A204.1 (cell line): Measurements from ENCODE around the gene TBCK.
"Not testable (repeated sequence)": the region's sequence is repeated elsewhere in the genome, so short reads cannot be mapped to it uniquely, and the experiment has no call there.

Source experiments
- FAIRE-seq: peaks from 2 replicates; lab custom pipeline; 2012; peaks lifted over from hg19 to GRCh38; lab: Jason Lieb, UNC

Gene TBCK

GRCh38 chr4:106315968-106316772 lies at the start of gene TBCK, which contains the start of gene AIMP1:
Gene TBCK (minus strand): TSS chr4:106316209. CDS start chr4:106308960, 7,249 bp downstream.
Gene AIMP1 (plus strand): TSS chr4:106316550. CDS start chr4:106325010, 8,460 bp downstream.
- FAIRE-seq, result peak; percentile 40

GRCh38 chr4:106365613-106366012 lies 49.6 kb upstream of the TBCK start:
- no peak for FAIRE-seq

- no peak for FAIRE-seq
Measured at GRCh38 chr4:106364282-106364681, 48.3 kb upstream of the TBCK start.

GRCh38 chr4:106362086-106362825 lies 46.2 kb upstream of the TBCK start:
- no peak for FAIRE-seq

- FAIRE-seq, result no peak
Measured at GRCh38 chr4:106358899-106359298, 42.9 kb upstream of the TBCK start.

- FAIRE-seq, result no peak
Measured at GRCh38 chr4:106355193-106355592, 39.2 kb upstream of the TBCK start.

GRCh38 chr4:106353786-106354185 lies 37.8 kb upstream of the TBCK start:
- no peak for FAIRE-seq

GRCh38 chr4:106351016-106351415 lies 35.0 kb upstream of the TBCK start:
- no peak for FAIRE-seq

- peak; percentile 89 for FAIRE-seq
Measured at GRCh38 chr4:106347167-106347566, 31.2 kb upstream of the TBCK start.

GRCh38 chr4:106344647-106344970 lies 28.6 kb upstream of the TBCK start:
- FAIRE-seq, result no peak

GRCh38 chr4:106343865-106344646 lies 28.0 kb upstream of the TBCK start:
- FAIRE-seq, result no peak

GRCh38 chr4:106340774-106341173 lies 24.8 kb upstream of the TBCK start:
- FAIRE-seq, result no peak

GRCh38 chr4:106339431-106339830 lies 23.4 kb upstream of the TBCK start:
- FAIRE-seq, result no peak

- FAIRE-seq, result no peak
Measured at GRCh38 chr4:106338671-106339070, 22.7 kb upstream of the TBCK start.

GRCh38 chr4:106337916-106338315 lies 21.9 kb upstream of the TBCK start:
- FAIRE-seq, result no peak

GRCh38 chr4:106336618-106337017 lies 20.6 kb upstream of the TBCK start:
- no peak for FAIRE-seq

GRCh38 chr4:106334741-106335470 lies 18.9 kb upstream of the TBCK start:
- peak; percentile 19 for FAIRE-seq

- no peak for FAIRE-seq
Measured at GRCh38 chr4:106333186-106333585, 17.2 kb upstream of the TBCK start.

GRCh38 chr4:106329041-106329618 lies 13.1 kb upstream of the TBCK start:
- FAIRE-seq, result peak; percentile 82

GRCh38 chr4:106325800-106326199 lies 9.8 kb upstream of the TBCK start:
- FAIRE-seq, result no peak

GRCh38 chr4:106323119-106323518 lies 7.1 kb upstream of the TBCK start:
- peak; percentile 71 for FAIRE-seq

GRCh38 chr4:106321814-106322213 lies 5.8 kb upstream of the TBCK start:
- not testable (repeated sequence) for FAIRE-seq
